Right lobe of liver (tissue), 6 donors: ENCODE results near the gene CRAMP1. TPM values are rescaled to one million over a fixed set of nuclear protein-coding genes. Genes with fewer than 3 reads are reported as not detected.

ENCODE experiments used
- ATAC-seq, 4 donors: fragments of 200-7000 bp; cut with Tn5 transposase; one replicate each; pipeline ENCODE4 v1.9.1; 2020; ENCODE audit warnings: mild to moderate bottlenecking in 4 of 4, moderate library complexity in 4 of 4
- DNase-seq, 3 donors: peaks; one replicate each; pipeline ENCODE4 v3.0.0-alpha.2; 2020
- H3K27ac ChIP-seq, 3 donors: fragments of 200-600 bp; one replicate each; pipeline ENCODE4 v1.8.0; 2022
- H3K27me3 ChIP-seq, 2 donors: fragments of 200-600 bp; one replicate each; pipeline ENCODE4 v1.8.0; 2022
- H3K36me3 ChIP-seq, 4 donors: fragments of 200-600 bp; sonication (generic) in 1 of 4; one replicate each; pipeline versions ENCODE4 v1.5.1 to v1.8.0; 2017 to 2022; ENCODE audit warnings: control low read depth in 1 of 4
- H3K4me1 ChIP-seq, 4 donors: fragments of 200-600 bp; sonication (generic) in 1 of 4; one replicate each; pipeline versions ENCODE4 v1.5.1 to v1.8.0; 2017 to 2022; ENCODE audit warnings: control low read depth in 1 of 4
- H3K4me3 ChIP-seq, 3 donors: fragments of 200-600 bp; one replicate each; pipeline ENCODE4 v1.8.0; 2022
- H3K9me3 ChIP-seq, 4 donors: fragments of 200-600 bp; sonication (generic) in 1 of 4; one replicate each; pipeline versions ENCODE4 v1.5.1 to v1.8.0; 2017 to 2022; ENCODE audit warnings: control low read depth in 1 of 4
- CTCF ChIP-seq, 4 donors: fragments of 200-600 bp in 3 of 4; fragments of 450-650 bp in 1 of 4; IDR thresholded peaks; one replicate each; pipeline versions ENCODE4 v1.5.1 to v1.8.0; 2016 to 2022; ENCODE audit warnings: antibody characterized with exemption in 4 of 4, mild to moderate bottlenecking in 2 of 4
- POLR2A ChIP-seq: fragments of 450-650 bp; IDR thresholded peaks from one replicate; pipeline ENCODE4 v1.6.1; 2017; ENCODE audit warnings: antibody characterized with exemption, mild to moderate bottlenecking
- WGBS: methylation state at CpG from one replicate; pipeline ENCODE4 v1.1.6; 2018; ENCODE audit warnings: low coverage, low lambda C conversion rate; ENCODE audit not compliant: insufficient coverage; ENCODE audit errors: missing lambda C conversion rate; 5-methylcytosine and 5-hydroxymethylcytosine counted together
- intact Hi-C, 2 donors: fragments of 100-400 bp; cut with DNase I; formaldehyde crosslinking; loops; one replicate each; pipeline versions ENCODE4 v1.11.2 to v1.14.1; 2022
- total RNA-seq, 6 experiments: library from RNA; depleted of rRNA in 2 of 6; stranded (reverse); fragments of >200 nt in 2 of 6; fragmentation: NEBNext Ultra II Directional in 3 of 6; extraction: Animal tissue kit (Norgen Biotek cat#: 25700) in 3 of 6; gene quantifications; one replicate each; pipeline versions ENCODE4 v1.1.0 to v1.2.4, GENCODE V29; 2016 to 2023
- donor health status: DM: no; HTN: yes; CAD: no.
- donor health status: DM: no; HTN: no; CAD: no.
- donor health status: DM: no; HTN: no; CAD: no.
- donor health status: DM: no; HTN: yes; CAD: no.
- donor health status: DM: no; HTN: yes; CAD: no.

CRAMP1 gene
- total RNA-seq, 6 experiments from 2014 or later, result 2.9 to 8.4 (median 5.8) TPM

GRCh38 chr16:1614456-1615102 lies 2.4 kb downstream of the CRAMP1 start:
- peak overlapping the region; percentile 54 to 96 (median 57) for H3K4me3 ChIP-seq
- WGBS, result 0% methylated on average over 18 of the region's 80 CpGs
- intact Hi-C loops, result loop anchor here in 1 of 2 donors (10.0 kb wide), 1 partner anchor 50 kb away; no protein-coding TSS in a partner anchor
- H3K9me3 ChIP-seq, result no peaks in the 10 kb centered on the region
- H3K27me3 ChIP-seq, result no peaks in the 10 kb centered on the region
- DNase-seq (peak in 1 of 3 donors; percentile 43), ATAC-seq (no peak)
- peak overlapping the region in 2 of 3 donors; percentile 12 to 48 for H3K27ac ChIP-seq
- TF ChIP-seq CTCF (IDR thresholded peaks at IDR 0.05) (no peak), POLR2A (no peak)
- peaks cover 0 to 37% (median 7%) of the 10 kb centered on the region in 4 donors for H3K4me1 ChIP-seq
- peaks cover 0 to 19% (median 3%) of the 10 kb centered on the region in 4 donors for H3K36me3 ChIP-seq

DNA sequence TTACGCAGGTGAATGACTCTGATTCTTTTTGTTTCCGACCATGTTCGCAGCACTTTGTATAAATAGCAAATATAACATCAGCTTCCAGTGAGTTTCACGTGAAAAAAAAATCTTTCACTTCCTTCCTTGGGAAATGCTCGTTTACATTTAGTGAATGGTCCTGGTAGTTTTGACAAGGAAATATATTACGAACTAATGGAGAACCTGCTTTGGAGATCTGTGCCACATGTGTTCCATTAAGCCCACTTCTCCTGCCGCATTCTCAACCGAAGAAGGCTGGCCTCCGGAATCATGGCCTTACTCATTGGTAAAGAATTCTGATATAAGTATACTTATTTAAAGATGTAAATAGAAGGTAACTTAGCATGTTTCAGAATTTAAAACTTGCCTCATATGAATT lies 3.6 kb downstream of the CRAMP1 start:
- 72% methylated on average over 9 of the region's 9 CpGs for WGBS
- Histone ChIP-seq H3K27ac (no peak overlapping the region), H3K4me3 (no peak overlapping the region)

DNA sequence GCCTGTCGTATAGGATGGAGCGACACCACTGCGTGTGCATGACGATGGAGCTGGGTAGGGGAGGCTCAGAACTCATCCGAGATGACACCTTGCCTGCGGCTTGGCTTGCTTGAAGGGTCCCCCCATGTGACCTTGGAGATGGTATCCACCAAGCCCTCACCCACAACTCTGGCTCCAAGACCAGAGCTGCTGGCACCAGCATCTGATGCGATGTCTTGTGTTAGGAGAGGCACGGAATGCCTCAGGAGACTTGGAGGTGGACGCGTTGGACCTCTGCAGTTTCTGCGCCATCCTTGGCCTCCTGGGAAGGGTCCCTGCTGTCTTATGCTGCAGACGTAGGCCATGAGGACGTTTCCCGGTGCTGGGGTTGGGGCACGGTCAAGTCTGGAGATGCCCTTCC lies 7.8 kb downstream of the CRAMP1 start:
- peaks cover 0 to 28% (median 3%) of the 10 kb centered on the region in 4 donors for H3K36me3 ChIP-seq
- 95% methylated on average over 13 of the region's 15 CpGs for WGBS
- intact Hi-C loops, result loop anchor here in 1 of 2 donors (10.0 kb wide), 1 partner anchor 45 kb away; no protein-coding TSS in a partner anchor
- no peak for DNase-seq
- no peak overlapping the region for H3K4me3 ChIP-seq
- H3K4me1 ChIP-seq, result peaks cover 0 to 13% (median 0%) of the 10 kb centered on the region in 4 donors
- H3K27ac ChIP-seq, result no peak overlapping the region
- H3K27me3 ChIP-seq, result no peaks in the 10 kb centered on the region
- ATAC-seq, result no peak
- TF ChIP-seq POLR2A (no peak), CTCF (IDR thresholded peaks at IDR 0.05) (no peak)
- no peaks in the 10 kb centered on the region for H3K9me3 ChIP-seq

More for the DNA sequence above, 3.6 kb downstream of the CRAMP1 start:
- intact Hi-C loops, result loop anchor here in 1 of 2 donors (10.0 kb wide), 1 partner anchor 49 kb away; no protein-coding TSS in a partner anchor
- TF ChIP-seq POLR2A (no peak), CTCF (IDR thresholded peaks at IDR 0.05) (no peak)
- Histone ChIP-seq H3K4me1 (peaks cover 0 to 30% (median 4%) of the 10 kb centered on the region in 4 donors), H3K36me3 (peaks cover 0 to 28% (median 3%) of the 10 kb centered on the region in 4 donors), H3K27me3 (no peaks in the 10 kb centered on the region), H3K9me3 (no peaks in the 10 kb centered on the region)
- DNase-seq, result no peak
- no peak for ATAC-seq

DNA sequence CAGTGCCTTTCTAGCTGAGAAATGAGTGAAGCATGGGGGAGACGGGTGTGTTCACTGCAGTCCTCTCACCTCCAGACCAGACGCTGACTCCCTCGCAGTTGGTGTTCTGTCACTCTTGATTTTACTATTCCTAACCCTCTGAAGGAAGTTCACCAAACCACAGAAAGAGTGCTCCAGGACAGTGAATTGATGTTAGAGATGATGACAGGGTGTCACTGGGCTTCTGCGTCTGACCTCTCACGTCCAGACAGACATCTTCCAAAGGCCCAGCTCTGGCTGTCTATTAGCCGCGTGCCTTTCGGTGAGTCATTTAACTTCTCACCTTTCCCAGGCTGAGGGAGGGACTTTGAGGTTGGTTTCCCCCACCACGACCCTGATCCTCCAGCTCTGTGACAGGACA lies 8.2 kb downstream of the CRAMP1 start:
- intact Hi-C loops, result no loop called here
- no peak for ATAC-seq
- WGBS, result 86% methylated on average over 9 of the region's 9 CpGs
- H3K27ac ChIP-seq, result no peak overlapping the region
- H3K36me3 ChIP-seq, result peaks cover 0 to 28% (median 3%) of the 10 kb centered on the region in 4 donors
- TF ChIP-seq POLR2A, result no peak
- TF ChIP-seq CTCF (IDR thresholded peaks at IDR 0.05), result no peak
- no peaks in the 10 kb centered on the region for H3K9me3 ChIP-seq
- no peak for DNase-seq
- no peak overlapping the region for H3K4me3 ChIP-seq
- no peaks in the 10 kb centered on the region for H3K27me3 ChIP-seq
- H3K4me1 ChIP-seq, result peaks cover 0 to 13% (median 0%) of the 10 kb centered on the region in 4 donors
